ENCODE results near the gene CXCL3. TPM values are rescaled to one million over a fixed set of nuclear protein-coding genes. Genes with fewer than 3 reads are reported as not detected.

Gene CXCL3
- total RNA-seq, 1 donor from 2014 or later, result not detected

GRCh38 chr4:74012130-74012529 is 26.4 kb downstream of the CXCL3 start:
- ChIA-PET CTCF (no interaction called here), POLR2A (no interaction called here)
- no peak overlapping the region for H3K4me3 Mint-ChIP-seq
- no peak overlapping the region for H3K27ac Mint-ChIP-seq
- no peaks in the 10 kb centered on the region for H3K9me3 Mint-ChIP-seq
- TF ChIP-seq, protein P1, sequence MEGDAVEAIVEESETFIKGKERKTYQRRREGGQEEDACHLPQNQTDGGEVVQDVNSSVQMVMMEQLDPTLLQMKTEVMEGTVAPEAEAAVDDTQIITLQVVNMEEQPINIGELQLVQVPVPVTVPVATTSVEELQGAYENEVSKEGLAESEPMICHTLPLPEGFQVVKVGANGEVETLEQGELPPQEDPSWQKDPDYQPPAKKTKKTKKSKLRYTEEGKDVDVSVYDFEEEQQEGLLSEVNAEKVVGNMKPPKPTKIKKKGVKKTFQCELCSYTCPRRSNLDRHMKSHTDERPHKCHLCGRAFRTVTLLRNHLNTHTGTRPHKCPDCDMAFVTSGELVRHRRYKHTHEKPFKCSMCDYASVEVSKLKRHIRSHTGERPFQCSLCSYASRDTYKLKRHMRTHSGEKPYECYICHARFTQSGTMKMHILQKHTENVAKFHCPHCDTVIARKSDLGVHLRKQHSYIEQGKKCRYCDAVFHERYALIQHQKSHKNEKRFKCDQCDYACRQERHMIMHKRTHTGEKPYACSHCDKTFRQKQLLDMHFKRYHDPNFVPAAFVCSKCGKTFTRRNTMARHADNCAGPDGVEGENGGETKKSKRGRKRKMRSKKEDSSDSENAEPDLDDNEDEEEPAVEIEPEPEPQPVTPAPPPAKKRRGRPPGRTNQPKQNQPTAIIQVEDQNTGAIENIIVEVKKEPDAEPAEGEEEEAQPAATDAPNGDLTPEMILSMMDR (IDR thresholded peaks at IDR 0.05), result no peak
- intact Hi-C loops (cut with micrococcal nuclease), result no loop called here
- no peaks in the 10 kb centered on the region for H3K36me3 Mint-ChIP-seq (ENCODE audit: low read depth)
- DNase-seq (no peak), ATAC-seq (ENCODE audit: low read depth) (no peak)
- H3K27me3 Mint-ChIP-seq, result no peaks in the 10 kb centered on the region
- H3K4me1 Mint-ChIP-seq, result no peaks in the 10 kb centered on the region

DNA sequence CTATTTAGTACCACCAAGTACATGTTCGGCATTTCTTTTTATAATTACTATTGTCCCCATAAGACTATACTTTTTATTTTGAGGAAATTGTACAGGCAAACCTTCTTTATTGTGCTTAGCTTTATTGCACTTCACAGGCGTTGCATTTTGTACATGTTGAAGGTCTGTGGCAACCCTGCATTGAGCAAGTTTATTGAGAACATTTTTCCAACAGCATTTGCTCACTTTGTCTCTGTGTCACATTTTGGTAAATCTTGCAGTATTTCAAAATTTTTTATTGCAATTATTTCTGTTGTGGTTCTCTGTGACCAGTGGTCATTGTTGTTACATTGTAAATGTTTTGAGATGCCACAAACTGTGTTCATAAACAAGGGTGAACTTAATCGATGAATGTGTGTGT is 29.2 kb downstream of the CXCL3 start:
- H3K4me1 Mint-ChIP-seq, result no peaks in the 10 kb centered on the region
- POLR2A ChIA-PET, result no interaction called here
- intact Hi-C loops (cut with micrococcal nuclease), result no loop called here

DNA sequence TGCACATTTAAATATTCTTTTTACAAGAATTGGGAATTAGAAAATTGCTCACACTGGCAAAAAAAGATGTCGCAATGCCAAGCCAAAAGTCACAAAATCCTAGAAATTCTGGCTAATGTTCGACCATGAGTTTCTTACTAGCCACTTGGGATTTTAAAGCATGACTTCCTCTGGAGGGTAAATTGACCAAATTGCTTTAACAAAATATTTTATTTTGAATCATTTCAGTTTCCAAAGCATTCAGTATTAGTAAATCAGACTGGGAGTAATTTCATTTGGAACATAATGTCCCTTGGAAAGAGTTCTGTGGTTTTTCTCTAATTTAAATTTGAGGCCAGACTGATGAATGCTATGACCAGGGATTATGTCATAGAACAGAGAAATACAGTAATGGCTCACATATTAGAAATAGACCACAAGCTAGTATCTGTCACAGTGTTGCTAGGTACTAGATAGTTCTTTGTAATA is 32.4 kb downstream of the CXCL3 start:
- POLR2A ChIA-PET, result no interaction called here
- H3K27me3 Mint-ChIP-seq, result no peaks in the 10 kb centered on the region
- DNase-seq (no peak), ATAC-seq (ENCODE audit: low read depth) (no peak)
- TF ChIP-seq, protein P1 (IDR thresholded peaks at IDR 0.05), result no peak
- CTCF ChIA-PET, result no interaction called here
- intact Hi-C loops (cut with micrococcal nuclease), result no loop called here
- no peaks in the 10 kb centered on the region for H3K4me1 Mint-ChIP-seq
- no peak overlapping the region for H3K27ac Mint-ChIP-seq
- H3K4me3 Mint-ChIP-seq, result no peak overlapping the region
- H3K36me3 Mint-ChIP-seq (ENCODE audit: low read depth), result no peaks in the 10 kb centered on the region
- no peaks in the 10 kb centered on the region for H3K9me3 Mint-ChIP-seq

More for the DNA sequence above, 29.2 kb downstream of the CXCL3 start:
- TF ChIP-seq, protein P1 (IDR thresholded peaks at IDR 0.05), result no peak
- Mint-ChIP-seq H3K27ac (no peak overlapping the region), H3K4me3 (no peak overlapping the region), H3K36me3 (ENCODE audit: low read depth) (no peaks in the 10 kb centered on the region), H3K9me3 (no peaks in the 10 kb centered on the region), H3K27me3 (no peaks in the 10 kb centered on the region)
- no peak for DNase-seq
- no peak for ATAC-seq (ENCODE audit: low read depth)
- CTCF ChIA-PET, result no interaction called here

GRCh38 chr4:74005528-74005927 is 33.0 kb downstream of the CXCL3 start:
- TF ChIP-seq, protein P1 (IDR thresholded peaks at IDR 0.05), result no peak
- no peaks in the 10 kb centered on the region for H3K9me3 Mint-ChIP-seq
- intact Hi-C loops (cut with micrococcal nuclease), result no loop called here
- ATAC-seq (ENCODE audit: low read depth), result no peak
- H3K27ac Mint-ChIP-seq, result no peak overlapping the region
- no peaks in the 10 kb centered on the region for H3K4me1 Mint-ChIP-seq
- no peak overlapping the region for H3K4me3 Mint-ChIP-seq
- CTCF ChIA-PET, result no interaction called here
- H3K36me3 Mint-ChIP-seq (ENCODE audit: low read depth), result no peaks in the 10 kb centered on the region
- POLR2A ChIA-PET, result no interaction called here
- H3K27me3 Mint-ChIP-seq, result no peaks in the 10 kb centered on the region
- DNase-seq, result no peak

DNA sequence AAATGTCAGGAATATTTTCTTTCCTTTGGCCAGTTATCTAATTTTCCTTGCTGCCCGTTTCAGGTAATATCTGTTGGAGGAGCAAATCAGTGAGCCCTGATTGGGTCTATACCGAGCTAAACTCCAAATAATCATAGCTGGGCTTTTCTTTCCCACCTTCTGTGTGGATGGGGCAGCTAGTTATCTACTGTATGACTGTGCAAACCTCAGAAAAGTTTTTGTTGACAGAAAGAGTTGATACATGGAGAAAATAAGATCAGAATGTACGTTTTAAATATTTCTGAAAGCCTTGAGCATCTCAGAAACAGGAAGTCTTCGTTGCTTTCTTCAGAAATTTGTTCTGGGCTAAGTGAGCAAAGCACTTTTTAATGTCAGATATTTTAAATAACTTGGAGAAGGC is 33.8 kb downstream of the CXCL3 start:
- Mint-ChIP-seq H3K4me3 (no peak overlapping the region), H3K27ac (no peak overlapping the region), H3K9me3 (no peaks in the 10 kb centered on the region), H3K27me3 (peaks cover 3% of the 10 kb centered on the region), H3K36me3 (ENCODE audit: low read depth) (no peaks in the 10 kb centered on the region), H3K4me1 (no peaks in the 10 kb centered on the region)
- TF ChIP-seq, protein P1 (IDR thresholded peaks at IDR 0.05), result no peak
- ATAC-seq (ENCODE audit: low read depth) (no peak), DNase-seq (no peak)
- POLR2A ChIA-PET, result no interaction called here
- intact Hi-C loops (cut with micrococcal nuclease), result no loop called here
- CTCF ChIA-PET, result no interaction called here

All from activated B cell treated with CpG ODN at 0.5 μM for 24 hours (primary cell).